GDM1 (cell line): ENCODE results near the gene ANKRD44.
A peak's percentile ranks its signal among the peaks of the same experiment; 100 is the strongest.

Experiments used
- DNase-seq: peaks from one replicate; lab custom pipeline; 2025; lab: John Stamatoyannopoulos, UW

The ANKRD44 gene

DNA sequence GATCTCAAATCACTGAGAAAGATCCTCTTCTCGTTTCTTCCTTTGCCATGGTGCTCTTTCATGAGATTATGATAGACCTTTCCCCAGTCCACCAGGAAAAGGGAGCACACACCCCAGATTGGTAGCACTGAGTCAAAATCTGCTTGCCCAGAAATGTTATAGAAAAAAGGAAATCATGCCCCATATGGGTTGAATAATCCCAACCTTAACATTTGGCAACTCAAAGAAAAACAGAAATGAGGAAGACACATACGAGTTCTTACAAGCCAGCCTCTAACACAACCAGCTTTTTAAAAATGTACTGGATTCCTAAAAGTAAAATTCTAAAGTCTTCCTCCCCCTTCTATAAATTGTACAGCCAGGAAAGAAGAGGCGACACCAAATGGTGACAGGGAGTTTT lies 103.0 kb downstream of the ANKRD44 start:
- no peak for DNase-seq

DNA sequence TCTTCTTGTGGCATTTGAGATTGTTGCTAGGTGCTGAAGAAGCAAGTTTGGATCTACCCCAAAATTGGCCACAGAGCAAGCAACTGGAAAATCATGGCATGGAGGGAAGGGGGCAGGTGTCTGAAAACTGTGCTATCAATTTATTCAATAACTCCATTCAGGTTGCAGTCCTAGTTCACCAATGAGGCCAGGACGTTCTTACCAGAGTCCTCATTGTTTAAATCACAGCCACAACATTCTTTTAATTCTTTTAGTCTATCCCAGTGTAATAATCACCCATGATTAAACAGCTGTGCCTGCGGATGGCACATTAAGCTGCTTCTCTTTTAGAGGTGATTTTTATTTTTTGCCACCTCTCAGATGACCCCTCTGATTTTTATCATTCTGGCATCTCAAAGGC lies 103.5 kb downstream of the ANKRD44 start:
- DNase-seq: no peak

- DNase-seq: no peak
Observed at GRCh38 chr2:197205585-197206215, 104.9 kb downstream of the ANKRD44 start.

- DNase-seq: no peak
Observed at GRCh38 chr2:197204519-197205250, 105.9 kb downstream of the ANKRD44 start.

GRCh38 chr2:197201874-197202273 lies 108.7 kb downstream of the ANKRD44 start:
- DNase-seq: no peak

- no peak for DNase-seq
Observed at GRCh38 chr2:197200762-197201058, 109.9 kb downstream of the ANKRD44 start.

DNA sequence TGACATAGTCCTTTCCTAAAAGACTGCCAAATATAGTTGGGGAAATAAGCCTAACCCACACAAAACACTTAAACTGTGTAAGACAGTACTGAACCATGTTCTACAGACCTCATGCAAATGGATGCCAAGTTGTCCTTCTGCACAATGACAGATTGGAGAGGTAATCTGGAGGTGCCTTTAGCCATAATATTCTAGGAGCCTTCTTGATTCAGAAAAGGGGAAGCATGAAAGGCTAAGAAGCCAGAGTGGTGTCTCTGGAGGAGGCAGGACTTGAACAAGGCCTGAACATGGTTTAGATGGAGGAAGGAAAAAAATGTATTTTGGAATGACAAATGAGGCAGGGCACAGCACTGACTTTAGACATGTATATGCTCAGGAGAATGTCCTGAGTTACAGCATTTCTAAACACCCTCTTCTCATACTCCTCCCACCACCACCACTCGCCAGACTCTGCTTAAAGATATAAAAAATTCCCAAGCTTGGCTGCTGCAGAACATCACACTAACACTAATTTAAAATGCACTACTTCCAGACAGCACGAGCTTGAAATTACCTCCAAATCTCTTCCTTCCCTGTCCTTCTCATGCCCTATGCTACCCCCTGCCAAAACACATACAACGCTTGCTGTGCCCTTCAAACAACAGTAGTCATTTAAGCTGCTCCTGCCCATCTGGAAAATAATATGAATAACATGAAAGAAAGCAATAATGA lies 110.4 kb downstream of the ANKRD44 start:
- no peak for DNase-seq

DNA sequence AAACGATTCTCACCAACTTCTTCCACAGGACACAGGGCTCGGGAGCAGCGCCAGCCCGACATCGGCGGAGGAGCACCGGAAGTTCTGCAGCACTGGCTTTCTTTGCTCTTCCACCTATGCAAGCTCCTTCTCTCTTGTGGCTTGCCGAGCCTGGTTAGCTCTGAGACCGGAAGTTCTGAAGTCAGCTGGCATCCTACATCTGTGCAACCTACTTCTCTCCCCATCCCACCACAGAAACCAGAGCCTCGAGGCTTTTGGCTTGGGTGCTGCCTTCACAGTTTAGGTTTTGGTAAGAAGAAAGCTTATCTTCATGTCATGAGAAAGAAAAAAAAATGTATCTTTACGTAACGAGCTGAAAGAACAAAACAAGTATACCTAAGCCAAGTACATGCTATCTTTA lies 111.7 kb downstream of the ANKRD44 start:
- DNase-seq: peak; percentile 97

GRCh38 chr2:197197895-197198311 lies 112.7 kb downstream of the ANKRD44 start:
- no peak for DNase-seq

- DNase-seq: no peak
Observed at GRCh38 chr2:197196541-197197180, 113.9 kb downstream of the ANKRD44 start.

GRCh38 chr2:197195518-197195917 lies 115.1 kb downstream of the ANKRD44 start:
- DNase-seq: no peak

DNA sequence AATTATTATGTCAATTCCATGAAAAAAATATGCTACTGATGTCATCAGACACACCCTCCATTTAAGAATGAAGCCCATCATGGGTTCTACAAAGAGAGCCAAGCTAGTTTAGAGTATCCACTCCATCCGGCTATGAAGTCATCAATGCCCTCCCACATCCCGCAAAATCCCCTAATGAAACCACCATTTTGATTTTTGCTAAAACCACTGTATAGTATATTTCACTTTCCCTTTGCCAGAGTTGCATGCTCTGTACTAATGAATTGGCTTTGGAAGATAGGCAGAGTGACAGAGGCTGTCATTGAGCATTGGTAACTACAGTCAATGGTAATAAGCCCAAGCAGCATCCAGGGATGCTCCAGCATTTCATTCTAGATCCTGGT lies 118.6 kb downstream of the ANKRD44 start:
- DNase-seq: no peak

- DNase-seq: no peak
Observed at GRCh38 chr2:197191177-197191939, 119.2 kb downstream of the ANKRD44 start.

- no peak for DNase-seq
Observed at GRCh38 chr2:197190100-197190432, 120.5 kb downstream of the ANKRD44 start.

- no peak for DNase-seq
Observed at GRCh38 chr2:197189426-197190099, 121.0 kb downstream of the ANKRD44 start.

DNA sequence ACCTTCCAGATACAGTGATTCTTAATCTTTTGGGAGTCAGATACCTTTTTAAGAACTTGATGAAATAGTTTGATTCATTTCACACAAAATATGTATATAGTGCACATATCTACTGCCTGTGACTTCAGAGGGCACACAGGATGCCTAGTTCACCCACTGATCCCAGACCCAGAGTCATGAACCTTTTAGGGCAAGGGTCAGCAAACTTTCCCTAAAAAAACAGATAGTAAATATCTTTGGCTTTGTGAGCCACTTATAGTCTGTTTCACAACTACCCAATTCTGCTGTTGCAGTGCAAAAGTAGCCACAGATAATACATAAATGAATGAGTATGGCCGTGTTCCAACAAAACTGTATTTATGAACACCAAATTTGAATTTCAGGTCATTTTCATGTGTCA lies 124.9 kb downstream of the ANKRD44 start:
- no peak for DNase-seq

DNA sequence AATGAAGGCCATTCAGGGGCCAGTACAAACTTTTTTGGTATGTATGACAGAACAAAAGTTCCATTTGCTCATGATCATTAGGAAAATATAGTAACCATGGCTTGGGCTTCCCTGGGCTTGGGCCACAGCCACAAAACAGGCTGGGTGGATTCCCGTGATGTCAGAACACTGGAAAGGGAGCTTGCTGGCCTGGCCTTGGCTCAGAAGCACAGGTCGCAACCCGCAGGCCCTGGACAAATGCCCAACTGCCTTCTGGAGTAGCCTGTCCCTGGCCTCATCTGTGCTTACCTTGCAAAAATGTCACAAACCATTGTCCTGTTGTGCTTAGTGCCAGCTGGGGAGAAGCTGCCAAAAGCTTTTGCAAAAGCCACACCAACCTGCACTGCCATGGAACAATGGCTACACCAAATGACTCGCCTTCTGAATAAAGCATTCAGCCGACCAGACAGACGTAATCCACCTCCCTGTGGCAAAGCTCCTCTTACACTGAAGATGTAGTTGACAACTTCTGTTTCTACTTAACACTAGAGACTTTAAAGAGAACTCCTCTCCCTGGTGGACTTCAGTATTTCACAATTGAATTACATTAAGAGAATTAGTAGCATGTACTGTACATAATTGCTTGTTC lies 125.5 kb downstream of the ANKRD44 start:
- no peak for DNase-seq

DNA sequence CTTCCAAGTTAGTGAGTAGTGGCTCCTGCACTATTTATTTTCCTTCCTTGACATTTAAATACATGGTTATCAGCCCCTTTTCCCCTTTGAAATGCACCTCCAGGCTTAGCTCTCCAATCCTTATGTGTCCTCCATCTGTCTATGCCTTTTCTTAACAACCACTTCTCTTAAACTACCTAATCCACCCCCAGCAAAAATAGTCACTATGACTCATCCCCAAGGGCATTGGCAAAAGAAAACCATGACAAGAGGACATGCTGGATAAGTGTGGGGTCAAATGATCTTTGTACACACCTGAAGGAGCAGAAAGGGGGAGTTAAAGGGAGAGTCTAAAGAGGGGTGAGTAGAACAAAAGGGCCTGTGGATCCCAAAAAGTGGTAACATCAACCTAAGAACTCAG lies 127.2 kb downstream of the ANKRD44 start:
- no peak for DNase-seq

GRCh38 chr2:197182668-197183067 lies 127.9 kb downstream of the ANKRD44 start:
- no peak for DNase-seq

DNA sequence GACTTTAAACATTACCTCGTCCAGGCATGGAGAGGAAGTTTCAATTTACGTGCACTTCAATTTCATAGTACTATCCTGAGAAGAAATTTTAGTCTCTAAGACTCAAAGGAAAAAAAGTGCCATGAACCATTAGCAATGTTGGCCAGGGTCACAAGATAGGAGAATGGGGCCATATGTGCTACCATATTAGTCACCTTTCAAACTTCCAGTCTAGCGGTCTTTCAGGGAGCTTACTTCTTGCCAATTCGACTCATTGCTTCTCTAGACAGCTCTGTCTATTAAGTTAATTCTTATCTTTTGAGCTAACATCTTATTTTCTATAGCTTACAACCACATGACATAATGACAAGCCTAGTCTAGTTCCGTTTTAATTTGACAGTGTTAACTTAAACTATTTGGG lies 129.1 kb downstream of the ANKRD44 start:
- no peak for DNase-seq
